ENCODE measurements around the gene FER.
"Not testable (repeated sequence)": the region's sequence is repeated elsewhere in the genome, so short reads cannot be mapped to it uniquely, and the experiment has no call there.

Gene FER

GRCh38 chr5:109035436-109035835 lies 287.7 kb downstream of the FER start:
- no peak for DNase-seq (ENCODE audit: low read depth)

- DNase-seq (ENCODE audit: low read depth), result no peak
Observed at GRCh38 chr5:109038209-109038840, 290.6 kb downstream of the FER start.

GRCh38 chr5:109041317-109041716 lies 293.6 kb downstream of the FER start:
- no peak for DNase-seq (ENCODE audit: low read depth)

- DNase-seq (ENCODE audit: low read depth), result no peak
Observed at GRCh38 chr5:109045710-109046109, 298.0 kb downstream of the FER start.

- no peak for DNase-seq (ENCODE audit: low read depth)
Observed at GRCh38 chr5:109049565-109049964, 301.9 kb downstream of the FER start.

GRCh38 chr5:109050321-109050720 lies 302.6 kb downstream of the FER start:
- DNase-seq (ENCODE audit: low read depth), result not testable (repeated sequence)

- not testable (repeated sequence) for DNase-seq (ENCODE audit: low read depth)
Observed at GRCh38 chr5:109052216-109052615, 304.5 kb downstream of the FER start.

GRCh38 chr5:109053995-109054417 lies 306.3 kb downstream of the FER start:
- DNase-seq (ENCODE audit: low read depth), result peak; percentile 53

- no peak for DNase-seq (ENCODE audit: low read depth)
Observed at GRCh38 chr5:109060378-109061025, 312.8 kb downstream of the FER start.

- no peak for DNase-seq (ENCODE audit: low read depth)
Observed at GRCh38 chr5:109062664-109063063, 315.0 kb downstream of the FER start.

- DNase-seq (ENCODE audit: low read depth), result peak; percentile 69
Observed at GRCh38 chr5:109063223-109063622, 315.5 kb downstream of the FER start.

- DNase-seq (ENCODE audit: low read depth), result no peak
Observed at GRCh38 chr5:109076741-109077140, 329.0 kb downstream of the FER start.

GRCh38 chr5:109078448-109078847 lies 330.8 kb downstream of the FER start:
- no peak for DNase-seq (ENCODE audit: low read depth)

- DNase-seq (ENCODE audit: low read depth), result no peak
Observed at GRCh38 chr5:109080481-109080880, 332.8 kb downstream of the FER start.

- no peak for DNase-seq (ENCODE audit: low read depth)
Observed at GRCh38 chr5:109080896-109081295, 333.2 kb downstream of the FER start.

- no peak for DNase-seq (ENCODE audit: low read depth)
Observed at GRCh38 chr5:109083937-109084336, 336.2 kb downstream of the FER start.

- DNase-seq (ENCODE audit: low read depth), result no peak
Observed at GRCh38 chr5:109089191-109089590, 341.5 kb downstream of the FER start.

- no peak for DNase-seq (ENCODE audit: low read depth)
Observed at GRCh38 chr5:109099081-109099480, 351.4 kb downstream of the FER start.

- DNase-seq (ENCODE audit: low read depth), result no peak
Observed at GRCh38 chr5:109100971-109101370, 353.3 kb downstream of the FER start.

GRCh38 chr5:109102096-109102690 lies 354.5 kb downstream of the FER start:
- no peak for DNase-seq (ENCODE audit: low read depth)

- peak; percentile 90 for DNase-seq (ENCODE audit: low read depth)
Observed at GRCh38 chr5:109105631-109106267, 358.1 kb downstream of the FER start.

- DNase-seq (ENCODE audit: low read depth), result no peak
Observed at GRCh38 chr5:109111680-109112079, 364.0 kb downstream of the FER start.

- no peak for DNase-seq (ENCODE audit: low read depth)
Observed at GRCh38 chr5:109113608-109114007, 365.9 kb downstream of the FER start.

Data from GM04503 (cell line).